ENCODE results near the gene FBLN2. TPM values are rescaled to one million over a fixed set of nuclear protein-coding genes. Genes with fewer than 3 reads are reported as not detected.

Gene FBLN2
- total RNA-seq, 1 donor from 2014 or later, result 32.9 TPM

GRCh38 chr3:13613343-13614190, 64.6 kb downstream of the FBLN2 start:
- H3K4me1 ChIP-seq, result no peaks in the 10 kb centered on the region
- DNase-seq (peak; percentile 37), ATAC-seq (no peak)
- no peaks in the 10 kb centered on the region for H3K36me3 ChIP-seq
- no peak overlapping the region for H3K4me3 ChIP-seq
- intact Hi-C loops (cut with DNase I), result no loop called here
- TF ChIP-seq, protein P1, sequence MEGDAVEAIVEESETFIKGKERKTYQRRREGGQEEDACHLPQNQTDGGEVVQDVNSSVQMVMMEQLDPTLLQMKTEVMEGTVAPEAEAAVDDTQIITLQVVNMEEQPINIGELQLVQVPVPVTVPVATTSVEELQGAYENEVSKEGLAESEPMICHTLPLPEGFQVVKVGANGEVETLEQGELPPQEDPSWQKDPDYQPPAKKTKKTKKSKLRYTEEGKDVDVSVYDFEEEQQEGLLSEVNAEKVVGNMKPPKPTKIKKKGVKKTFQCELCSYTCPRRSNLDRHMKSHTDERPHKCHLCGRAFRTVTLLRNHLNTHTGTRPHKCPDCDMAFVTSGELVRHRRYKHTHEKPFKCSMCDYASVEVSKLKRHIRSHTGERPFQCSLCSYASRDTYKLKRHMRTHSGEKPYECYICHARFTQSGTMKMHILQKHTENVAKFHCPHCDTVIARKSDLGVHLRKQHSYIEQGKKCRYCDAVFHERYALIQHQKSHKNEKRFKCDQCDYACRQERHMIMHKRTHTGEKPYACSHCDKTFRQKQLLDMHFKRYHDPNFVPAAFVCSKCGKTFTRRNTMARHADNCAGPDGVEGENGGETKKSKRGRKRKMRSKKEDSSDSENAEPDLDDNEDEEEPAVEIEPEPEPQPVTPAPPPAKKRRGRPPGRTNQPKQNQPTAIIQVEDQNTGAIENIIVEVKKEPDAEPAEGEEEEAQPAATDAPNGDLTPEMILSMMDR (IDR thresholded peaks at IDR 0.05), result no peak
- no peak overlapping the region for H3K27ac ChIP-seq
- H3K9me3 ChIP-seq, result no peaks in the 10 kb centered on the region
- no peaks in the 10 kb centered on the region for H3K27me3 ChIP-seq

DNA sequence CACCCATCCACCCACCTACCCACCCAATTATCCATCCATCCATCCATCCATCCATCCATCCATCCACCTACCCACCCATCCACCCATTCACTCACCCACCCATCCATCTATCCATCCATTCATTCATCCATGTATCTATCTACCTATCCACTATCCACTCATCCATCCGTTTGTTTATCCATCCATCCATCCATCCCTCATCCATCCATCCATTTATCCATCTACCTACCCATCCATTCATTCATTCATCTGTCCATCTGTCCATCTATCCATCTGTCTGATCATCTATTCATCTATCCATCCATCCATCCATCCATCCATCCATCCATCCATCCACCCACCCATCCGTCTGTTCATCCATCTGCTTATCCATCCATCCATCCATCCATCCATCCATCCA, 65.7 kb downstream of the FBLN2 start:
- TF ChIP-seq, protein P1 (IDR thresholded peaks at IDR 0.05), result no peak
- ATAC-seq (no peak), DNase-seq (no peak)
- H3K27ac ChIP-seq, result no peak overlapping the region
- no peaks in the 10 kb centered on the region for H3K27me3 ChIP-seq
- intact Hi-C loops (cut with DNase I), result no loop called here
- H3K9me3 ChIP-seq, result no peaks in the 10 kb centered on the region
- no peaks in the 10 kb centered on the region for H3K4me1 ChIP-seq
- no peaks in the 10 kb centered on the region for H3K36me3 ChIP-seq
- no peak overlapping the region for H3K4me3 ChIP-seq

DNA sequence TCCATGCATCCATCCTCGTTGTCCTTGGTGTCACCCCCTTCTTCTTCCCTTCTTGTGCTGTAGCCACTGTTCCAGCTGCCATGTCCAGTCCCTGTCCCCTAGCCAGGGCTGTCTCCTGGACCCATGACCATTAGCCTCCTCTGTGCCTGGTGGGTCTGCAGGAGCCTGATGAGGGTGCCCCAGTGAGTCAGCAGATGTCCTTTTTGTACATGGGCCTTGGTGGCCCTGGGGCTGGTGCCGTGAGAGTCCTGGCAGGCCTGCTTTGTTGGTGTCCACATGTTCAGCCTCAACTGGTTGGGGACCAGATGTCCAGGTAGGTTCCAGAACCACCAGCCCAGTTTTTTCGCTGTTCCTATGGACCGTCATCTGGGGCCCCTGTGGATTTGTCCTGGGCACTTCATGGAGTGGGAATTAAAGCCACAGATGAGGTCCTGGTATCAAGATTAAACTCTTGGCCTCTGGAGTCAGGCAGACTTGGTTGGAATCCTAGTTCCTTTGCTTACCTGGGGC, 66.1 kb downstream of the FBLN2 start:
- no peak overlapping the region for H3K4me3 ChIP-seq
- no peak overlapping the region for H3K27ac ChIP-seq
- H3K4me1 ChIP-seq, result no peaks in the 10 kb centered on the region
- intact Hi-C loops (cut with DNase I), result no loop called here
- TF ChIP-seq, protein P1 (IDR thresholded peaks at IDR 0.05), result no peak
- no peaks in the 10 kb centered on the region for H3K27me3 ChIP-seq
- H3K36me3 ChIP-seq, result no peaks in the 10 kb centered on the region
- DNase-seq, result peak; percentile 25
- H3K9me3 ChIP-seq, result no peaks in the 10 kb centered on the region
- ATAC-seq, result no peak

- H3K27me3 ChIP-seq, result no peaks in the 10 kb centered on the region
- TF ChIP-seq, protein P1 (IDR thresholded peaks at IDR 0.05), result no peak
- no peaks in the 10 kb centered on the region for H3K4me1 ChIP-seq
- no peaks in the 10 kb centered on the region for H3K9me3 ChIP-seq
- no peak for DNase-seq
- no peak overlapping the region for H3K4me3 ChIP-seq
- no peak overlapping the region for H3K27ac ChIP-seq
- H3K36me3 ChIP-seq, result no peaks in the 10 kb centered on the region
- intact Hi-C loops (cut with DNase I), result no loop called here
- no peak for ATAC-seq
These were observed 67.4 kb downstream of the FBLN2 start for GRCh38 chr3:13616359-13616758.

- Histone ChIP-seq H3K27ac (no peak overlapping the region), H3K4me3 (no peak overlapping the region), H3K9me3 (no peaks in the 10 kb centered on the region), H3K27me3 (no peaks in the 10 kb centered on the region), H3K36me3 (no peaks in the 10 kb centered on the region), H3K4me1 (no peaks in the 10 kb centered on the region)
- no peak for ATAC-seq
- intact Hi-C loops (cut with DNase I), result no loop called here
- TF ChIP-seq, protein P1 (IDR thresholded peaks at IDR 0.05), result no peak
- no peak for DNase-seq
These were observed 68.3 kb downstream of the FBLN2 start for GRCh38 chr3:13617097-13617738.

Data from upper lobe of right lung (tissue), 1 donor.